ENCODE data around the gene PSMC3.
"Not testable (repeated sequence)": the region's sequence is repeated elsewhere in the genome, so short reads cannot be mapped to it uniquely, and the experiment has no call there.

PSMC3 gene

GRCh38 chr11:47460571-47461235 is 34.5 kb upstream of the PSMC3 start:
- H3K27ac ChIP-seq (ENCODE audit: poor library complexity, severe bottlenecking) = no peak overlapping the region
- no peaks in the 10 kb centered on the region for H3K4me1 ChIP-seq (ENCODE audit: insufficient read depth, poor library complexity, severe bottlenecking)
- no peak for ATAC-seq (ENCODE audit: low read depth)
- TF ChIP-seq CTCF (IDR thresholded peaks at IDR 0.05; ENCODE audit: poor library complexity, severe bottlenecking) = no peak
- no peak overlapping the region for H3K4me3 ChIP-seq (ENCODE audit: severe bottlenecking)
- H3K9me3 ChIP-seq (ENCODE audit: severe bottlenecking) = no peaks in the 10 kb centered on the region
- H3K27me3 ChIP-seq (ENCODE audit: insufficient read depth, poor library complexity, severe bottlenecking) = no peaks in the 10 kb centered on the region
- H3K36me3 ChIP-seq (ENCODE audit: low read depth) = peaks cover 43% of the 10 kb centered on the region
- DNase-seq (ENCODE audit: low spot score) = no peak

- not testable (repeated sequence) for H3K36me3 ChIP-seq (ENCODE audit: low read depth); H3K4me3 ChIP-seq (ENCODE audit: severe bottlenecking); H3K9me3 ChIP-seq (ENCODE audit: severe bottlenecking); DNase-seq (ENCODE audit: low spot score); H3K4me1 ChIP-seq (ENCODE audit: insufficient read depth, poor library complexity, severe bottlenecking); H3K27me3 ChIP-seq (ENCODE audit: insufficient read depth, poor library complexity, severe bottlenecking); H3K27ac ChIP-seq (ENCODE audit: poor library complexity, severe bottlenecking)
- TF ChIP-seq CTCF (IDR thresholded peaks at IDR 0.05; ENCODE audit: poor library complexity, severe bottlenecking) = peak; percentile 85
- ATAC-seq (ENCODE audit: low read depth) = peak; percentile 82
These were observed 28.0 kb upstream of the PSMC3 start for GRCh38 chr11:47454258-47454671.

GRCh38 chr11:47453365-47453764 is 27.1 kb upstream of the PSMC3 start:
- Histone ChIP-seq H3K27me3 (ENCODE audit: insufficient read depth, poor library complexity, severe bottlenecking) (no peaks in the 10 kb centered on the region), H3K36me3 (ENCODE audit: low read depth) (no peaks in the 10 kb centered on the region), H3K27ac (ENCODE audit: poor library complexity, severe bottlenecking) (no peak overlapping the region), H3K4me1 (ENCODE audit: insufficient read depth, poor library complexity, severe bottlenecking) (no peaks in the 10 kb centered on the region), H3K9me3 (ENCODE audit: severe bottlenecking) (no peaks in the 10 kb centered on the region), H3K4me3 (ENCODE audit: severe bottlenecking) (no peak overlapping the region)
- TF ChIP-seq CTCF (IDR thresholded peaks at IDR 0.05; ENCODE audit: poor library complexity, severe bottlenecking) = no peak
- no peak for ATAC-seq (ENCODE audit: low read depth)
- DNase-seq (ENCODE audit: low spot score) = no peak

GRCh38 chr11:47451990-47452389 is 25.8 kb upstream of the PSMC3 start:
- no peak for TF ChIP-seq CTCF (IDR thresholded peaks at IDR 0.05; ENCODE audit: poor library complexity, severe bottlenecking)
- no peaks in the 10 kb centered on the region for H3K4me1 ChIP-seq (ENCODE audit: insufficient read depth, poor library complexity, severe bottlenecking)
- no peak overlapping the region for H3K27ac ChIP-seq (ENCODE audit: poor library complexity, severe bottlenecking)
- DNase-seq (ENCODE audit: low spot score) (no peak), ATAC-seq (ENCODE audit: low read depth) (no peak)
- H3K36me3 ChIP-seq (ENCODE audit: low read depth) = no peaks in the 10 kb centered on the region
- no peaks in the 10 kb centered on the region for H3K9me3 ChIP-seq (ENCODE audit: severe bottlenecking)
- no peaks in the 10 kb centered on the region for H3K27me3 ChIP-seq (ENCODE audit: insufficient read depth, poor library complexity, severe bottlenecking)
- no peak overlapping the region for H3K4me3 ChIP-seq (ENCODE audit: severe bottlenecking)

GRCh38 chr11:47451436-47451835 is 25.2 kb upstream of the PSMC3 start:
- Histone ChIP-seq H3K36me3 (ENCODE audit: low read depth) (no peaks in the 10 kb centered on the region), H3K9me3 (ENCODE audit: severe bottlenecking) (no peaks in the 10 kb centered on the region), H3K27me3 (ENCODE audit: insufficient read depth, poor library complexity, severe bottlenecking) (no peaks in the 10 kb centered on the region), H3K4me1 (ENCODE audit: insufficient read depth, poor library complexity, severe bottlenecking) (no peaks in the 10 kb centered on the region), H3K27ac (ENCODE audit: poor library complexity, severe bottlenecking) (no peak overlapping the region), H3K4me3 (ENCODE audit: severe bottlenecking) (no peak overlapping the region)
- ATAC-seq (ENCODE audit: low read depth) (no peak), DNase-seq (ENCODE audit: low spot score) (no peak)
- no peak for TF ChIP-seq CTCF (IDR thresholded peaks at IDR 0.05; ENCODE audit: poor library complexity, severe bottlenecking)
